Measurements from ENCODE around the gene HMCN2.

HMCN2 gene

DNA sequence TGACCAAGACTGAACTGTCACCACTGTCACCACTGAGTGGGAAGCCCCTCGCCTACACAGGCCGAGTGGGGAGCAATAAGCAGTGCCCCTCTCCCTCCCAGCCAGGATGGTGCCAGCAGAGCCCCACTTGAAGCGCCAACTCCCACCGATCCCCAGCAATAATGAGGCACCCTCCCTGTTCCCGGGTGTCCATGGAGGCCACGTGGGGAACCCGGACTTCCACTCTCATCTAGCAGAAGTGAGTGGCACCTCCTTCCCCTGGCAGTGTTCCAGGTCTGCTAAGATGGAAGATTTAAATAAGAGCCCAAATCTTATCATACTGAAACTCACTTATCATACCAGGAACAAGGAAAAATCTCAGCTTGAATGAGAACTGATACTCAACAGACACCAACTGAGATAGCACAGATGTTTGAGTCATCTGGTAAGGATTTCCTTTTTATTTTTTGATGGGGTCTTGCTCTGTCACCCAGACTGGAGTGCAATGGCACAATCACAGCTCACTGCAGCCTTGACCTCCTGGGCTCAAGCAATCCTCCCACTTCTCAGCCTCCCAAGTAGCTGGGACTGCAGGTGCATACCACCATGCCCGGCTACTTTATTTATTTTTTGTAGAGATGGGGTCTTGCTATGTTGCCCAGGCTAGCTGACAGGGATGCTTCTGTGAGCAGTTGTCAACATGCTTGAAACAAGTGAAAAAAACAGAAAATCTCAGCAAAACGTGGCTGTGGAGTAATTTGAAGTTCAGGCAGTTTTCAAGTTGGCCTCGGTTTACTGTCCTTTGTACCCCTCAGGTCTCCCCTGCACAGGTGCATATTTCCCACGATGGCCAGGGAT is 149.6 kb downstream of the HMCN2 start:
- TF ChIP-seq, protein P1, sequence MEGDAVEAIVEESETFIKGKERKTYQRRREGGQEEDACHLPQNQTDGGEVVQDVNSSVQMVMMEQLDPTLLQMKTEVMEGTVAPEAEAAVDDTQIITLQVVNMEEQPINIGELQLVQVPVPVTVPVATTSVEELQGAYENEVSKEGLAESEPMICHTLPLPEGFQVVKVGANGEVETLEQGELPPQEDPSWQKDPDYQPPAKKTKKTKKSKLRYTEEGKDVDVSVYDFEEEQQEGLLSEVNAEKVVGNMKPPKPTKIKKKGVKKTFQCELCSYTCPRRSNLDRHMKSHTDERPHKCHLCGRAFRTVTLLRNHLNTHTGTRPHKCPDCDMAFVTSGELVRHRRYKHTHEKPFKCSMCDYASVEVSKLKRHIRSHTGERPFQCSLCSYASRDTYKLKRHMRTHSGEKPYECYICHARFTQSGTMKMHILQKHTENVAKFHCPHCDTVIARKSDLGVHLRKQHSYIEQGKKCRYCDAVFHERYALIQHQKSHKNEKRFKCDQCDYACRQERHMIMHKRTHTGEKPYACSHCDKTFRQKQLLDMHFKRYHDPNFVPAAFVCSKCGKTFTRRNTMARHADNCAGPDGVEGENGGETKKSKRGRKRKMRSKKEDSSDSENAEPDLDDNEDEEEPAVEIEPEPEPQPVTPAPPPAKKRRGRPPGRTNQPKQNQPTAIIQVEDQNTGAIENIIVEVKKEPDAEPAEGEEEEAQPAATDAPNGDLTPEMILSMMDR (IDR thresholded peaks at IDR 0.05; ENCODE audit: low read depth, low read length), result no peak
- in situ Hi-C loops (cut with HindIII; ENCODE audit: low sequenced_read_pairs), result no loop called here
- DNase-seq (ENCODE audit: low read depth, low spot score), result no peak
- no peak overlapping the region for H3K4me3 ChIP-seq (ENCODE audit: low read depth, low read length)

DNA sequence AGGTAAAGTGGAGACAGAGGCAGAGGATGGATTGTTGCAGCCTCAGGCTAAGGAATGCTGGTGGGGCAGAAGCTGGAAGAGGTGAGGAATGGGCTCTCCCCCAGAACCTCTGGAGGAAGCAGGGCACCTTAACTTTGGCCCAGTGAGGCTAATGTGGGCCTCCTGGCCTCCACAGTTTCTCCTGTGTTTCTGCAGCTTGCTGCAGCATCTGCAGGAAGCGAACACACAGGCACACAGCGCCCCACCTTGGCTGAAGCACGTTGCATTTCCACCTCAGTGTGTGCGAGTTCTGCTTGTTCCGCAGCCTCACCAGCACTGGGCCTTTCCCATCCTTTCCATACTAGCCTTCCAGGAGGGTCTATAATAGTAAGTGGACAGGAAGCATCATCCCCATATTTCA is 152.0 kb downstream of the HMCN2 start:
- no peak for DNase-seq (ENCODE audit: low read depth, low spot score)
- TF ChIP-seq, protein P1 (IDR thresholded peaks at IDR 0.05; ENCODE audit: low read depth, low read length), result no peak
- in situ Hi-C loops (cut with HindIII; ENCODE audit: low sequenced_read_pairs), result no loop called here
- H3K4me3 ChIP-seq (ENCODE audit: low read depth, low read length), result no peak overlapping the region

GRCh38 chr9:130418776-130419175 is 153.2 kb downstream of the HMCN2 start:
- in situ Hi-C loops (cut with HindIII; ENCODE audit: low sequenced_read_pairs), result no loop called here
- TF ChIP-seq, protein P1 (IDR thresholded peaks at IDR 0.05; ENCODE audit: low read depth, low read length), result no peak

GRCh38 chr9:130419521-130420035 is 154.0 kb downstream of the HMCN2 start:
- DNase-seq (ENCODE audit: low read depth, low spot score), result no peak
- H3K4me3 ChIP-seq (ENCODE audit: low read depth, low read length), result no peak overlapping the region
- TF ChIP-seq, protein P1 (IDR thresholded peaks at IDR 0.05; ENCODE audit: low read depth, low read length), result no peak
- in situ Hi-C loops (cut with HindIII; ENCODE audit: low sequenced_read_pairs), result no loop called here

More at GRCh38 chr9:130418776-130419175, 153.2 kb downstream of the HMCN2 start:
- no peak overlapping the region for H3K4me3 ChIP-seq (ENCODE audit: low read depth, low read length)
- DNase-seq (ENCODE audit: low read depth, low spot score), result no peak

DNA sequence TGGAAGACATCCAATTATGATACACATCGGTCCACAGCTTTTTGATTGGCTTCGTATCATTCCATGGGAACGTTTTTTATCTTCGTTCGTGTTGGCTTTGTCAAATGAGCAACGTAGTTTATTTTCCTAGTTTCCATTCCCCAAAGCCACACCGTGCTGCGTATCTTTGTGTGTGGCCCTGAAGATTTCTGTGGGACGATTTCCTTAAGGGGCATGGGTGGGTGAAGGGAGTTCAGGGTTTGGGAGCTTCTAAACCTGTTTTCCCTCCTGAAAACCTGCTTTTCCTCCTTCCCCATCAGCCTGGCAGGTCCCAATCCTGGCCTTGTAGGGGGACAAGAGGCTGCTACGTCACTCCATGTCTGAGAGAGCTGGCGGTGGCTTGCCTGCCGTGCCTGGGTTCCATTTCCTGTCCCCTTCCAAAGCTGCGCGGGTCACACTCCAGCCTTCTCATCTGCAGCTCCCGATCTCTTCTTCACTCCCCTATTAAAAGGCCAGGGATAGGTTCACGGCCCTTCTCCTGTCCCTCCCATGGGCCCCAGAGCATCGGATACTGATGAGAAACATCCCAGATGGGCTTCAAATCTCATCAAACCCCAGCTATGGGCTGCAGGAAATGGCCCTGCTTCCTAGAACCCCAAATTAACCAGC is 155.7 kb downstream of the HMCN2 start:
- H3K4me3 ChIP-seq (ENCODE audit: low read depth, low read length), result no peak overlapping the region
- in situ Hi-C loops (cut with HindIII; ENCODE audit: low sequenced_read_pairs), result no loop called here
- DNase-seq (ENCODE audit: low read depth, low spot score), result no peak
- TF ChIP-seq, protein P1 (IDR thresholded peaks at IDR 0.05; ENCODE audit: low read depth, low read length), result no peak

- in situ Hi-C loops (cut with HindIII; ENCODE audit: low sequenced_read_pairs), result no loop called here
- no peak overlapping the region for H3K4me3 ChIP-seq (ENCODE audit: low read depth, low read length)
- DNase-seq (ENCODE audit: low read depth, low spot score), result peak; percentile 87
- TF ChIP-seq, protein P1 (IDR thresholded peaks at IDR 0.05; ENCODE audit: low read depth, low read length), result no peak
These were observed 156.3 kb downstream of the HMCN2 start for GRCh38 chr9:130421802-130422276.
